DMS153 (cell line): ENCODE results near the gene PYGO1.
A peak's percentile ranks its signal among the peaks of the same experiment; 100 is the strongest.
"Not testable (repeated sequence)": the region's sequence is repeated elsewhere in the genome, so short reads cannot be mapped to it uniquely, and the experiment has no call there.

Source experiments
- DNase-seq: peaks from one replicate; lab custom pipeline; 2025; lab: John Stamatoyannopoulos, UW

PYGO1 gene

DNA sequence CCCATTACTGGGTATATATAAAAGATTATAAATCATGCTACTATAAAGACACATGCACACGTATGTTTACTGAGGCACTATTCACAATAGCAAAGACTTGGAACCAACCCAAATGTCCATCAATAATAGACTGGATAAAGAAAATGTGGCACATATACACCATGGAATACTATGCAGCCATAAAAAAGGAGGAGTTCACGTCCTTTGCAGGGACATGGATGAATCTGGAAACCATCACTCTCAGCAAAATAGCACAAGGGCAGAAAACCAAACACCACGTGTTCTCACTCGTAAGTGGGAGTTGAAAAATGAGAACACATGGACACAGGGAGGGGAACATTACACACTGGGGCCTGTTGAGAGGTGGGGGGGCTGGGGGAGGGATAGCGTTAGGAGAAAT lies 82.7 kb downstream of the PYGO1 start:
- DNase-seq: not testable (repeated sequence)

DNA sequence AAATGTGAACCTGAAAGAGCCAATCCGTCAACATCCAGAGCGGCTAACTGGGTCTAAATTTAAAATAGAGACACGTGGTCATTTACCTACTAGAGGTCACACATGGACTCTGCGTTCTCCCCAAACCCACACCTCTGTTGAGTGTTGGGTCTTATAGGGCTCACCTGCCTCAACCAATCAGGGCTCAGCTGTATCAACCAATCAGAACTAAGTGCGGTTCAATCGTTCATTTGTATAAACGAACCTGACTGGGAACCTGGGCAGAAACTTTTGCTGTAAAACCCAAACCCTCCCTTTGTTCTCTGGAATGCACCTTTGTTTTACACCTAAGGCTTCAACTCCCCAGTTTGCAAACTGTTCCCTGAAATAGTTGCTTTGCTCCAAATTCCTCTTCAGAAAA lies 89.0 kb downstream of the PYGO1 start:
- DNase-seq: no peak

DNA sequence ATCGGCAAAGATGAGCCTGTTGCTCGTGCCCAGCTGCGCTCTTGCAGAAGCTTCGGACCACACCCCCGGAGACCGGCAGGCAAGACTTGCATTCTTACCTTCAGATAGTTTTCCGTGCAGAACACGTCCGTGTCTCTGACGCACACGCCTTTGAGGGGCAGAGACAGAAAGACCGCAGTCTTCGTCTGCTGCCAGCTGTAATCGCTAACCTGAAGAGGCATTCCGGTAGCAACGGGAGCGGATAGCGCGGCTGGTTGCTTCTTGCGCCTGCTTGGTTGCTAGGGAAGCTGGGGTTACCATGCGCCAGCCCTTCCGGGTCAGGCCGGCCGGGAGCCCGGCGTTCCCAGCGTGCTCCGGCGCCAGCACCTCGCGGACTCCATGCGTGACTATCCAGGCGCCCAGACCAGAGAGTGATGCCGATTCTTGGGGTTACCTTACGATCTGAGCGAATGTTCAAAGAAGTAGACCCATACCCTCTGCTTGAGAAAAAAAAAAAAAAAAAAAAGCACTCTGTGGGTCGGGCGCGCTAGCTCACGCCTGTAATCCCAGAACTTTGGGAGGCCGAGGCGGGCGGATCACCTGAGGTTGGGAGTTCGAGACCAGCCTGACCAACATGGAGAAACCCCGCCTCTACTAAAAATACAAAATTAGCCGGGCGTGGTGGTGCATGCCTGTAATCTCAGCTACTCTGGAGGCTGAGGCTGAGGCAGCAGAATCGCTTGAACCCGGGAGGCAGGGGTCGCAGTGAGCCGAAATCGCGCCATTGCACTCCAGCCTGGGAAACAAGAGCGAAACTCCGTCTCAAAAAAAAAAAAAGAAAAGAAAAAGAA lies 89.8 kb downstream of the PYGO1 start:
- DNase-seq: peak; percentile 51

DNA sequence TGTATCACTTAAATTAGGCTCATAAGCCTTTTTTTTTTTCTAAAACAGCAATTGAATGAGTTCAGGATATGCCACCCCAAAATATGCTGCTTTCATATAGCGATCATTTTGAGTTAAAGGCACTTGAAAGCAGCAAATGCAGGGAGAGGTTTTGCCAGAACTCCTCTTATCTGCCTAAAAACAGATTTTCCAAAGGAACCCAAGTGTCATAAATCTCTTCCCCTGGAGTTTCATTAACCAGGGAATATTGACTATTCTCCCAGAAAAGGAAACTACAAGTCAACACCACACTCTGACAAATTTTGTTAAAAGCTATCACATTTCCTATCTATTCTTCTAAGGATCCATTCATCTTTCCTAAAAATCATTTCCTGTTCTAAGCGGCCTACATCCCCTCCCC lies 91.4 kb downstream of the PYGO1 start:
- no peak for DNase-seq

DNA sequence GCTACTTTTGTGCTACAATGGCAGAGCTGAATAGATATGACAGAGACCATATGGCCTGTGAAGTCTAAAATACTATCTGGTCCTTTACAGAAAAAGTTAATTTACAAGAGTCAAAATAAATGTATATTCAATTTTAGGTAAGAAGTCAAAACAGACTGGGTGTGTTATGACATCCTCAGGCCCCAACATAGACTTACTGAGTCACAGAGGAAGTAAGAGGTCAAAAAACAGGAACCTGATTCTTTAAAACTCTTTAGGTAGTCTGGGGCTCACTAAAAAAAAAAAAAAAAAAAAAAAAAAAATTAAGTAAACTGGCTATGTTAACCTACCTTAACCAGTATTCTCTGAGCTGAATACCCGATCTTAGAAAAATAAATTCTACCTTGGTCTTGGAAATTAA lies 93.2 kb downstream of the PYGO1 start:
- DNase-seq: no peak

DNA sequence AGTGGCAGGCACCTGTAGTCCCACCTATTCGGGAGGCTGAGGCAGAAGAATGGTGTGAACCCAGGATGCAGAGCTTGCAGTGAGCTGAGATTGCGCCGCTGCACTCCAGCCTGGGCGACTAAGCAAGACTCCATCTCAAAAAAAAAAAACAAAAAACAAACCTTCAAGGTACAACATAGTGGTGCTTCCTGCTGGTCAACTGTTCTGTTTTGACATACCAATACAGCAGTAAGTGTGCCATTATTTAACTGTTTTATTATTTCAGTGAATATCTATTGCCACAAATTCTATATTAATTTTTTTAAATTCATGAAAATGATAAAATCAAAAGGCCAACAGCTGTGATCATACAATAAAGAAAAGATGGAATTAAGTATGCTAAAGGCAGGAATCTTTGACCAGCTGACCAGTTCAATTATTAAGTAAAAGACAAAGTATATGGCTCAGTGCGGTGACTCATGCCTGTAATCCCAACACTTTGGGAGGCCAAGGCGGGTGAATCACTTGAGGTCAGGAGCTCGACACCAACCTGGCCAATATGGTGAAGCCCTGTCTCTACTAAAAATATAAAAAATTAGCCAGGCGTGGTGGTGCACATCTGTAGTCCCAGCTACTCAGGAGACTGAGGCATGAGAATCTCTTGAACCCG lies 99.1 kb downstream of the PYGO1 start:
- DNase-seq: not testable (repeated sequence)
